AML-193 (cell line): ENCODE results near the gene NUDCD2.
"Not testable (repeated sequence)": the region's sequence is repeated elsewhere in the genome, so short reads cannot be mapped to it uniquely, and the experiment has no call there.

Experiments used
- DNase-seq, 2 experiments: peaks; one replicate each; lab custom pipeline; 2025; lab: John Stamatoyannopoulos, UW

Gene NUDCD2

GRCh38 chr5:163426128-163426527, 33.8 kb downstream of the NUDCD2 start:
- DNase-seq, result peak; percentile 47 to 51

- no peak for DNase-seq
Measured at GRCh38 chr5:163424836-163425235, 35.1 kb downstream of the NUDCD2 start.

- not testable (repeated sequence) for DNase-seq
Measured at GRCh38 chr5:163415673-163416072, 44.2 kb downstream of the NUDCD2 start.

DNA sequence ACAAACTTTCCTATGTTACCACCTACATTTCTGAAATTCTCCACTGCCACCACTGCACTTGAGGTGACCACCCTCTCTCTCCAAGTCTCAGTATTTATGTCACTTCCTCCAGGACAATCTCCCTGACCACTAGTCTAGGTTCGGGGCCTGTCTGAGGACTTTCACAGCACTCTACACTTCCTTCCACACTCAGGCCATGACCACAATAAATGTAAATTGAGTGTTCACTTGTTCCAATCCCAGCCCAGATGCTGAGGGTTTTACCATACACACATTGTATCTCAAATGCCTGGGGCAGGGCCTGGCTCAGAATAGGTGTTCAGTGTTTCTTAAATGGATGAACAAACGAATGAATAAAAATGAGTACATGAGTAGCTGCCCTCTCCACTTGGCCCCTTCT, 49.4 kb downstream of the NUDCD2 start:
- DNase-seq, result no peak

- no peak for DNase-seq
Measured at GRCh38 chr5:163409384-163409783, 50.5 kb downstream of the NUDCD2 start.

GRCh38 chr5:163408311-163408923, 51.5 kb downstream of the NUDCD2 start:
- peak; percentile 55 for DNase-seq

GRCh38 chr5:163407034-163407655, 52.8 kb downstream of the NUDCD2 start:
- peak; percentile 56 to 72 for DNase-seq

DNA sequence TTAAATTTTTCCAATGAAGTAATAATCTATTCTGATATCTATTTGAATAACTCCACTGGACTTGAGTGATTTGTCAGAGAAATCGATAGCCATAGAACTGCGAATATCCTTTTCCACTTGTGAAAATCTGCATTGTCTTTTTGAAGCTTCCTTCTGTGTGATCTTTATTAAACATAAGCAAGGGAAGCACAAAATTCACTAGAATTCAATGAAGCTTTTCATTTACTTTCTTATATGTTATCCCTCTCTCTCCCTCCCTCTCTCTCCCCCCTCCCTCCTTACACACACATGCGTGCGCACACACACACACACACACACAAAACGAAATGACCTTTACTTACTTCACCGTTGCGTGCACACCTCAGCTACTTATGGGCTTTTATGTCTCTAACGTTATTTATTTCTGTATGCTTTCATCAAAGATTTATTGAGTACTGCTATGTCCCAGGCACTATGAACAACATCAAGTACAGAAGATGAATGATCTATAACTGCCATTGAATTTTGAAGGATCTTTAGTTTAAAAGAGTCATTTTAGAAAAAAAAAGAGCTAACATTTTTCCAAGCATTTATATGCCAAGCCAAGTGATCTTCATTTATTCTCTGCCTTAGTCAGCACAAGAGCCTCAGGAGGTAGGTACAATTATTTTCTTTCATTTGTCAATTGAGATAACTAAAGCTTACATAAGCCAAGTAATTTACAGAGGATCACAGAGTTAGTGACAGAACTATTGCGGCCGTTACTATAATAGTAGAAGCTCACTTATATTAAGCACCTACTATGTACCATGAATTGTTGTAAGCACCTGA, 55.3 kb downstream of the NUDCD2 start:
- DNase-seq, result no peak

DNA sequence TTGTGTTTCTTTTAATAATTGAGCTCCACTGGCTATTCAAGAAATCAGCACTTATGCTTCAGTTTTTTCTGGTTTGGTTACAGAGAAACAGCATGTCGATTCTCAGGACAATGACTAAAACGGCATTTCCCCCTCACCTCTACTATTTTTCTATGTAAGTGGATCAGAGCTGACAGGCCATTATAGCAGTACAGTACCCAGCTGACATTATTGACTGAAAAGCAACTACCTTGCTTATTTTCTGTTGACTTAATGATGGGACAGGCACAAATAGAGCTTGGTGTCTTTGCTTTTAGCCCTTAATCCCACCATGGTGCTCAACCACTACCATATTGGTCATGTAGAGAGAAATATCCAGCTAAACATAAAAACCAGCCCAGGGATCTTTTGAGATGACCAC, 57.9 kb downstream of the NUDCD2 start:
- no peak for DNase-seq

DNA sequence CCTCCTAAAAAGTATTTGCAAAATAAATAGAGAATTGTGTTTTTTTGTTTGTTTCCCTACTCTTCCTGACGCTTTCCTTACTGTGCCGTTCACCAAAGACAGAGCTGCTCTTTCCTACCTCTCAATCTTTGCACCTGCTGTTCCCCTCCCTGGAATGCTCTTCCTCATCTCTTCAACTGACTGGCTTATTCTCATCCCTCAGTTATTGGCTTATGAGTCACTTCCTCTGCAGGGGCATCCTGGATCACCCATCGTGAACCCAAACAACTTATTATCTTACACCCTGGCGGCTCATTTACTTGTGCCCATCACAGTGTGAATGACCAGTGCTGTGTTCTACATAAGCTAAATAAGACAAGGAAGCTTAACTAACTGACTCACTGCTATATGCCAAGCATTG, 58.6 kb downstream of the NUDCD2 start:
- DNase-seq, result no peak

DNA sequence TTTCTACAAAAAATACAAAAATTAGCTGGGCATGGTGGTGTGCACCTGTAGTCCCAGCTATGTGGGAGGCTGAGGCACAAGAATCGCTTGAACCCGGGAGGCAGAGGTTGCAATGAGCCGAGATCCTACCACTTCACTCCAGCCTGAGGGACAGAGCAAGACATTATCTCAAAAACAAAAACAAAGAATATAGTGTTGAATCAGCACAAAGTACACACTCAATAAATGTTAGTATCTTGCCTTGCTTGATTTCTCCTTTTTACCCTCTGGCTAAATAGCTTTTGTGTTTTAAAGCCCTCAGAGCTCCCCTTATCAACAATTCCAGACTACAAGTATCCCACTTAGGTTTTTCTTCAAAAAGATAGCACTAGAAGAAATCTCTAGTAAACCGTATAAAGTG, 60.0 kb downstream of the NUDCD2 start:
- no peak for DNase-seq

- DNase-seq, result no peak
Measured at GRCh38 chr5:163397354-163397753, 62.5 kb downstream of the NUDCD2 start.

DNA sequence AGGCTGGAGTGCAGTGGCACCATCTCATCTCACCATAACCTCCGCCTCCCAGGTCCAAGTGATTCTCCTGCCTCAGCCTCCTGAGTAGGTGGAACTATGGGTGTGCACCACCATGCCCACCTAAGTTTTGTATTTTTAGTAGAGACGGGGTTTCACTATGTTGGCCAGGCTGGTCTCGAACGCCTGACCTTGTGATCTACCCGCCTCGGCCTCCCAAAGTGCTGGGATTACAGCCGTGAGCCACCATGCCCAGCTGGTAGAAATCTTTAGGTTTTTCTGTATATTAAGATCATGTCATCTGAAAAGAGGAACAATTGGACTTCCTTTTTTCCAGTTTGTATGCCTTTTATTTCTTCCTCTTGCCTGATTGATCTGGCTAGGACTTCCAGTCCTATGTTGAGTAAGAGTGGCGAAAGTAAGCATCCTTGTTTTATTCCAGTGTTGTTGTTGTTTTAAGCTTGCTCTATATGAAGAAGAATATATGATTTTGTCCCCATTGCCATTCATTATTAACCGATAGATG, 63.0 kb downstream of the NUDCD2 start:
- peak; percentile 56 to 62 for DNase-seq
